GM21423 (cell line): ENCODE measurements around the gene LSM8.
A peak's percentile ranks its signal among the peaks of the same experiment; 100 is the strongest.
"Not testable (repeated sequence)": the region's sequence is repeated elsewhere in the genome, so short reads cannot be mapped to it uniquely, and the experiment has no call there.

Source experiments
- ATAC-seq: cut with Tn5 transposase; IDR thresholded peaks from one replicate; pipeline ENCODE4 v1.9.1; 2021; ENCODE audit warnings: mild to moderate bottlenecking, moderate library complexity; ENCODE audit not compliant: unreplicated experiment

The LSM8 gene

GRCh38 chr7:118183786-118184564 lies at the start of gene LSM8:
TSS of gene LSM8 (plus strand) at chr7:118184164. CDS start at chr7:118184224, 60 bp downstream.
- peak; percentile 98 for ATAC-seq

GRCh38 chr7:118134420-118134819 lies 49.5 kb upstream of the LSM8 start:
- ATAC-seq, result not testable (repeated sequence)

- ATAC-seq, result no peak
Measured at GRCh38 chr7:118140468-118140867, 43.5 kb upstream of the LSM8 start.

GRCh38 chr7:118142012-118142411 lies 42.0 kb upstream of the LSM8 start:
- no peak for ATAC-seq

- no peak for ATAC-seq
Measured at GRCh38 chr7:118148930-118149329, 35.0 kb upstream of the LSM8 start.

GRCh38 chr7:118149394-118149793 lies 34.6 kb upstream of the LSM8 start:
- ATAC-seq, result no peak

- no peak for ATAC-seq
Measured at GRCh38 chr7:118151671-118152070, 32.3 kb upstream of the LSM8 start.

- no peak for ATAC-seq
Measured at GRCh38 chr7:118152149-118152548, 31.8 kb upstream of the LSM8 start.

GRCh38 chr7:118152654-118153053 lies 31.3 kb upstream of the LSM8 start:
- ATAC-seq, result no peak

- peak; percentile 45 for ATAC-seq
Measured at GRCh38 chr7:118153551-118154177, 30.3 kb upstream of the LSM8 start.

GRCh38 chr7:118158766-118159165 lies 25.2 kb upstream of the LSM8 start:
- no peak for ATAC-seq

GRCh38 chr7:118169146-118169545 lies 14.8 kb upstream of the LSM8 start:
- ATAC-seq, result no peak

GRCh38 chr7:118175740-118176139 lies 8.2 kb upstream of the LSM8 start:
- ATAC-seq, result no peak

GRCh38 chr7:118179191-118179590 lies 4.8 kb upstream of the LSM8 start:
- no peak for ATAC-seq

- ATAC-seq, result no peak
Measured at GRCh38 chr7:118182593-118183427, 1.2 kb upstream of the LSM8 start.

GRCh38 chr7:118183428-118183785 lies 557 bp upstream of the LSM8 start:
- peak; percentile 1 for ATAC-seq

GRCh38 chr7:118184565-118184940 lies 589 bp downstream of the LSM8 start:
- ATAC-seq, result no peak

- no peak for ATAC-seq
Measured at GRCh38 chr7:118185163-118185860, 1.3 kb downstream of the LSM8 start.

GRCh38 chr7:118186501-118186900 lies 2.5 kb downstream of the LSM8 start:
- no peak for ATAC-seq

- no peak for ATAC-seq
Measured at GRCh38 chr7:118194571-118194970, 10.6 kb downstream of the LSM8 start.

- ATAC-seq, result peak; percentile 81
Measured at GRCh38 chr7:118195837-118196474, 12.0 kb downstream of the LSM8 start.
